ENCODE data around the gene EDEM1.

- no peak for TF ChIP-seq CTCF (IDR thresholded peaks at IDR 0.05)
- no peak for TF ChIP-seq POLR2A (IDR thresholded peaks at IDR 0.05)
- no peak for TF ChIP-seq POLR2AphosphoS5 (IDR thresholded peaks at IDR 0.05)
- TF ChIP-seq EP300 (IDR thresholded peaks at IDR 0.05), result no peak
Measured at GRCh38 chr3:5187920-5188418, 462 bp downstream of the EDEM1 start.

Measured in gastroesophageal sphincter (tissue), 3 donors.